Amniotic epithelial cell (primary cell): ENCODE results near the gene OR6B3.

Experiments used
- DNase-seq: peaks from one replicate; pipeline ENCODE4 v3.0.0-alpha.2; 2010; ENCODE audit warnings: low read depth

OR6B3 gene

DNA sequence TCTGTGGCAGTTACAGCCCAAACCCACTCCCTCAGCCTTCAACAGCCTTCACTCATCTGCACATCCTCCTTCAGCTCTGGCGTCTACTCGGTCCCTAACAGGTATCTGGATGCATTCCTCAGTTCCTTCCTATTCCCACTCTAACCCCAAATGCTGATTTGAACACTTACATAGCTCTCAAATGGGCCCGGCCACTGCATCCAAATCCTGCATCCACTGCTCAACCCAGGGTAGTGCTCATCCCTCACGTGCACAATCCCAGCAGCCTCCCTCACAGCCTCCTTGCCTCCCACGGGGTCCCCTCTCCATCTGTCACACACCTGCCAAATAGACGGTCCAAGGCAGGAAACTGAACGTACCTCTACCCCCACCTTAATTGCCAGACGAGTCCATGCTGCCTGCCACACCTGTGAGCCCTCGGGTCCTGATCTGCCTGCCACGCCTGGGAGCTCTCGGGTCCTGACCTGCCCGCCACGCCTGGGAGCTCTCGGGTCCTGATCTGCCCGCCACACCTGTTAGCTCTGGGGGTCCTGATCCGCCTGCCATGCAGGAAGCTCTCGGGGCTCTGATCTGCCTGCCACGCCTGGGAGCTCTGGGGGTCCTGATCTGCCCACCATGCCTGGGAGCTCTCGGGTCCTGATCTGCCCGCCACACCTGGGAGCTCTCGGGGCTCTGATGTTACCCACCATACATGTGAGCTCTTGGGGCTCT lies 9.9 kb downstream of the OR6B3 start:
- DNase-seq, result no peak

DNA sequence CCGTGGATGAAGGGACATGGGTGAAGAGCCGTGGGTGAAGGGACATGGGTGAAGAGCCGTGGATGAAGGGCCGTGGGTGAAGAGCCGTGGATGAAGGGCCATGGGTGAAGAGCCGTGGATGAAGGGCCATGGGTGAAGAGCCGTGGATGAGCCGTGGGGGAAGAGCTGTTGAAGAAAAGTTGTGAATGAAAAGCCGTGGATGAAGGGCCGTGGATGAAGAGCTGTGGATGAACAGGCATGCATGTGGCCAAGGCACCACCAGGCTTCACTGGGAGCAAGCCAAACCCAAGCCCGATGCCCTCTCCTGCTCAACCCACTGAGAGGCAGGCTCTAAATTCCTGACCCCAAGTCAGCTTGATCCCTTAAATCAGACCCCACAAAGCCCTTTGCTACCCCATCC lies 10.6 kb downstream of the OR6B3 start:
- no peak for DNase-seq

DNA sequence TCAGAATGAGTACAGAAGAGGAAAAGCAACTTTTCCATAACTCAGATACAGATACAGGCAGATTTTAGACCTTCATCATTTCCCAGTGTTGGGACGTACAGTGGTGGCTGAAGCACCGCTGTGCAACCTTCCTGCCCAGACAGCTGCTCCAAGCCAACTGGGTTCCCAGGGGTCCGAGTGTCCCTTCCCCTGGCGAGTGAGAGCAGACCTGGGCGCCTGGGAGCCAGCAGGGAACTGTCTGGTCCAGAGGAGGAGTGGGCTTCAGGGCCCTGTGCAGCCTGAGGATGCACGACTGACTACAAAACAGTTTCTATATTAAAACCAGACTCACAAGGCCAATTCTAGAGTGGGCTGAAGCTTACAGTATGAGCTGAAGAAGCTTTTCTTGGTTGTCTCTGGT lies 12.0 kb downstream of the OR6B3 start:
- DNase-seq, result no peak

DNA sequence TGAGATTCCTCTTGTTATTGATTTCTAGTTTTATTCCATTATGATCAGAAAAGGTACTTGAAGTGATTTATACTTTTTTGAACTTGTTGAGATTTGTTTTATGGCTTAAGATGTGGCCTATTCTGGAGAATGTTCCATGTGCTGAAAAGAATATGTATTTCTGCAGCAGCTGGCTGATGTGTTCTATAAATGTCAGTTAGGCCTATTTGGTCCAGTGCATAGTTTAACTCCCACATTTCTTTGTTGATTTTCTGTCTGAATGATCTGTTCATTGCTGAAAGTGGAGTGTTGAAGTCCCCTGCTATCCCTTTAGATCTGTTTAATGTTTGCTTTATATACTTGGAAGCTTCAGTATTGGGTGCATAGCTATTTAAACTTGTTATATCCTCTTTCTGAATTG lies 16.0 kb downstream of the OR6B3 start:
- no peak for DNase-seq

DNA sequence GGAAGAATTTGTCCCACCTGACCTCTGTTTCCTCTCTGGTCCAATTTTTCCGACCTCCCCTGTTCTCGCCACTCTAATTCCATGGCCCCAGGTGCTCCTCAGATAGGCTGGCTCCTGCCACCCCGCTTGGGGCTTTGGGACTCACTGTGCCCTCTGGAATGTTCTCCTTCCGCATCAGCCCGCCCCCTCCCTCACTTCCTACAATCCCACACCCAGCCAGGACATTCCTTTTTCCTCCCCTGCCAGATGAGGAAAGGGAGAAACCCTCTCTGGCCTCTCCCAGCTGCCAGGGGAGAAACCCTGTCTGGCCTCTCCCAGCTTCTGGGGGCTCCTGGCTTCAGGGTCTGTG lies 20.0 kb downstream of the OR6B3 start:
- DNase-seq, result no peak

DNA sequence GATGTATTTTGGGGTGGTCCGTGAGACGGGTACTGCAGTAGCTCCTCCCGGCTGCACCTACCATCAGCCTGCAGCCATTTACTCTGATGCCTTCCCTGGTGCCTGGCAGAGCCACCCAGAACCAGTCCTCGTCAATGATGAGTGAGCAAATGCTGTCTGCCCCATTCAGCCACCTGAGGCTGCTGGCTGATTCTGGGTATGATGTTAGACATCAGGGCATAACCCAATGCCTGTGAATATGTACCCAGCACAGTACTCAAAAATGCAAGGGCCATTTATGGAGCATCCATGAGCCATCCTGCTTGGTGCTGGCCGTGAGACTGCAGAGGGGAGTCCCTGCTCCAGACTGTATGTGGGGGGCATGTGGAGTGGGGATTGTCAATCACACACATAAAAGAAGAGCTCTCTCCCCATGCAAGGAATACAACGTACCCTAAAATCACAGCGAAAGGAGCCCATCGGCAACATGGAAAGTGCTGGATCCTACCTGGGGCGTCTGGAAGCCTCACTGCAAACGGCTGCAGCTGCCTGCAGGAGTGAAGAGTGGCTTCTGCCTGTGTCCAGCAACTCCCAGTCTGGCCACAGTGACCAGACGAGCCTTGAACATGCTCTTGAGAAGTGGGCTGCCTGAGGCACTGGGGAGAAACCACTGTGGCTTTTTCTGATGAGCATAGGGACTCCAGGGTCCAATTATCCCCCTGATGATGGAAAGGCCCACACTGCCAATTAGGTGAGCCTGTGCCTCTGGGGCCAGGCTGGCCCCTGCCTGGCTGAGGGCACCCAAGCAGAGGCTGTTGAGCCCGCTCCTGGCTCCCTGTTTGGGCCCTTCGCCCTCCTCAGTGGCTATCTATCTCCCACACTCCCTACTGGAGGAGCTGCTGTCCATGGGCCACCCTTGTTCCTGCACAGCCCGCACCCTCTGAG lies 20.7 kb downstream of the OR6B3 start:
- no peak for DNase-seq

DNA sequence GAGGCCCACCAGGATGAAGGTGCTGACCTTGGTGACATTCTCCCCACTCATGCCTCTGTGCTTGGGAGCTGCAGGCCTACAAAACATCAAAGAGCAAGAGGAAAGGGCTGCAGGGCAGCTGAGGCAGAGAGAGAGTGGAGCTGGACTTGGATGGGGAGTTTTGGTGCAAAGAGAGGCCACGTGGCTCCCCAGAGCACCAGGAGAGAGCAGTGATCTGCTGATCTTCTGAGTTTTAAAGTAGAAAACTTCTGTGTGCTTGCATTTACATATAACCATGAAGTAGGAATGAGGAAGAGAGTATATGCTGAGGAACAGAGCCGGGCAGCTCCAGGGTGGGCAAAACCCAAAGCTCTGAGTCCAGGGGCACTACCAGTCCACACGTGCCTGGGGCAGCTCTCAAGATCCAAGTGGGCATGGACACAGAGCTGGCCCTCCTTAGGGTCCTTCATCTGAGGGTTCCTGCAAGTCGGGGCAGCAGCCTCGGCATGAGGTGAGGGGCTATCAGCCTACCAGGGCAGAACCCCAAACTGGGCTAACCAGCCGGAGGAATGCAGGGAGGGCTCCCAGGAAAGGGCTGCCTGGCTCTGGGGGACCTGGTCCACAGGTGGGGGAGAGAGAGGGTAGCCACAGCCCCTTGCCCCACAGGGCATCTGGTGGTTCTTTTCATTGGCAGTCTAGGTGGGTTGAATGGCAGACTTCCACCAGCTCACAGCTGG lies 22.8 kb downstream of the OR6B3 start, which contains the start of gene OR6B2:
Gene OR6B2, minus strand, starts transcription at position 51 of the 716 bp plus-strand sequence. Its CDS starts 0 bp downstream, at position 51.
- DNase-seq, result no peak

DNA sequence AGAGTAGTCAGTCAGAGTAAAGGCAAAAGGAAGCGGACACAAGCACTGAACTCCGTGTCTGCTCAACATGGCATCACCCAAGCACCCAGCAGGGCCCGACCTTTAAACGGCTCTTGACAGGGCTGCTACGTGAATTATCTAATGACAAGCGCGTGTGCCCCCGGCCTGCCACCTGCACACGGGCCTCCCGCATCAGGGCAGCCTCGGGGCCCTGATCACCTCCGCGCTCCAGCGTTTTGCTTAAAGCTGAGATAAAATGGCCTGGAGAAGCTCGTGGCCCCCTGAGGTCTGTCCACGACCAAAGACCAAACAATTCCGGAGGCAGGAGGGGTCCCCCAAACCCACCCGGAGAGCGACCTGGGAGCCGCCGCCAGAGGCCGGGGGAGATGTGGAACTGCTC lies 28.6 kb downstream of the OR6B3 start:
- DNase-seq, result no peak

DNA sequence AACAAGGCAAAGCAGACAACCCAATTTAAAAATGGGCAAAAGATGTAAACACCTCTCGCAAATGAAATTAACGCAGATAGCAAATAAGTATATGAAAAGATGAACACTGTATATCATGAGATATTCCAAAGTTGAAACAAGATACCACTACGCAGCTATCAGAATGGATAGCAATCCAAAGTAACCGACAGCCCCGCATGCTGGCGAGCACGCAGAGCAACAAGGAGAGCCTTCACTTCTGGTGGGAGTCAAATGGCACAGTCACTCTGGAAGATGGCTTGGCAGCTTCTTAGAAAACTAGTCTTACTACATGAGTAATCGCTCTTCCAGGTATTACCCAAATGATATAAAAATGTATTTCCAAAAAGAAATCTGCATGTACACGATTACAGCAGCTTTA lies 29.5 kb downstream of the OR6B3 start:
- no peak for DNase-seq

DNA sequence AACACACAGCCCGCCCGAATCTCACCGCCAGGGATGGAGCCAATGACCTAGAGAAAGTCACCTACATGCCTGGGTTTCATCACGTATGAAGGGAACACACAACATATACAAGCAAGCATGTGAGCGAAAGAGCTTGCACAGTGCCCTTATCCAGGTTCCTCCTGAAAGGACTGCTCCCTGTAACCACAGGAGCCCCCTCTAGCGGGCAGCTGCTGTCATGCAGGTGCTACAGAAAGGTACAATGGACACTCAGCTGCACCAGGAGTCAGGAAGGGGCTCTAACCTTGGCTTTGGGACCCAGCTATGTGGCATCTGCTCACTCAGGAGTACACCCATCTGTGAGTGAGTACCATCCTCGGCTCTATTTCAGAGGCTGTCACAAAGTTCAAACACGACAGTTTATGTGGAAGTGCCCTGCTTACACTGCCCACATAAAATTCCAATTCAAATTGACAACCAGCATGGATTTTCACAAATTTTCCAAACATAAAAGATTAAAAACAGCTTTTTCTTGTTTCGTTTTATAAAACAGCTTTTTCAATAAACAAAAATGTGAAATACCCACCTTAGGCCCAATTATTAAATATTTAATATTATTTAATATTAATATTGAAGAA lies 31.7 kb downstream of the OR6B3 start:
- DNase-seq, result peak; percentile 47

DNA sequence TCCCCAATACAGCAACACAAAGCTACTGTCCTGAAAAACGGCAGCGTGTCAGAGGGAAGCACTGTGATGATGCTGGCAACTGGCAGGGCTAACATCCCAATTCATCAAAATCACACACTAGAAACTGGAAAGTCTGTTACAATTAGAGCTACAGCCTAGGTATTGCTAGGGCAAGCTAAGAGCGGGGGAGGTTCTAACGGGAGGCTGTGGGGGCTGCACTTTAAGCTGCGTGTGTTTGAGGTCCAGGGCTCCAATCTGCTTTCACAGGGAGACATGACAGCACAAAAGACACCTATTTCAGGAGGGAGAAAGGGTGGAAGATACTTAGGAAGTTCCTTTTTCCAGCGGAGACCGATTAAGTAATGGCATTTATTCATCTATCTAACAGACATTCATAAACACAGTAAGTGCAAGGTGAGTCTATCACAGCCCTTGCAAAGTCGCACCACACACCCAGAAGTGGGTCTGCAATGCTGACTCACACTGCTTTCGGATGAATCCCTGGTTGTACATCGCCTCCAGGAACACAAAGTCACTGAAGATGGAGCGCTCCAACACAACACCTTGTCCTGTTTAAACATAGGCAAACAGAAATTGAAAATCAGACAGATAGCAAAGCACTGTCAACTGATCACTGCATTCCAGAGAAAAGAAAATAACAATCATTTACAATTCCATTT lies 35.1 kb downstream of the OR6B3 start:
- DNase-seq, result no peak

DNA sequence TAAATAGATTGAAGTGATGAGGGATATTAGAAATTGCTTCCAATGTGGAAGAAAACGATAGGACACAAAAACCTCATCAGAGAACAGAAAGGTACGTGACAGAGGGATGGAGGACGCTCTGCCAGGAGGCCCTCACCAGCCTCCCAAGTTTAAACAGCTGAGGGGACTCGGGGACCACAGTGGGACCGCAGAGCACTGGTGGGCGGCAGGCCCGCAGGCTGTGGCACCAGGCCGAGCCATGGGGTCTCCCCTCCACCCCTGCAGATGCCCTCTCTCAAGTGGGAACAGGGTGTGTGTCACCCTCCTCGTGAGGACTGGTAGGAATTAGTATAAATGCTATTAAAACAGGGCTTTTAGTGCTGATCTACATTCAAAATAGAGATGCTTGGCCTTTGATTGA lies 39.0 kb downstream of the OR6B3 start:
- no peak for DNase-seq

DNA sequence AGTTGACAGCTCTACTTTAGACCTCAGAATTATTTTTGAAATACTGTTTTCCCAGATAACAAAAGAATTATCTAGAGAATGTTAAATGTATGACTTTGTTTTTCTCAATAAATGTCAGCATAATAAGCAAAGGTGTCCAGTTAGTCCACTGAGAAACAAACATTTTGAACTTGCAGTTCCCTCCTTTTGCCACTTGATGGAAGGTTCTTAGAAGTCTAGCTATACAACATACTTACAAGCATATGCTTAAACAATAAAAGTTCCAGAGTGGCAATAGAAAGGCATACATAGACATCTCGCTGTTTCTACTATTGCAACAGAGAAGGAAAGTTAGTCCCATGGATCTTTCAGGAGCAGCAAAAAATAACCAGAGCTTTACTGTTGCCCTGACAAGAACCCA lies 40.0 kb downstream of the OR6B3 start:
- peak; percentile 32 for DNase-seq

DNA sequence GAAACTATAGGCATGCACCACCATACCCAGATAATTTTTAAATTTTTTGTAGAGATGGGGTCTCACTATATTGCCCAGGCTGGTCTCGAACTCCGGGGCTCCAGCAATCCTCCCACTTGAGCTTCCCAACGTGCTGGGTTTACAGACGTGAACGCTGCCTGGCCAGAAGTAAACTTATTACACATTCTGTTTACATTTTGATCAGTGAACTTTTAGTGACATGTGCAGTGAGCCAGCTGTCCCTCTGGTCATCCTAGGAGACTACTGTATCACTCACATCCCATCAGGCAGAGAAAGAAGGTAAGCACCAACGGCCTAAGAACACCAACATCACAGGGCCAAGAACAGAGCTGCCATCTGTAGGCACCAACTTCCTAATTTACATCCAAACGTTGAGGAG lies 50.3 kb downstream of the OR6B3 start:
- no peak for DNase-seq

DNA sequence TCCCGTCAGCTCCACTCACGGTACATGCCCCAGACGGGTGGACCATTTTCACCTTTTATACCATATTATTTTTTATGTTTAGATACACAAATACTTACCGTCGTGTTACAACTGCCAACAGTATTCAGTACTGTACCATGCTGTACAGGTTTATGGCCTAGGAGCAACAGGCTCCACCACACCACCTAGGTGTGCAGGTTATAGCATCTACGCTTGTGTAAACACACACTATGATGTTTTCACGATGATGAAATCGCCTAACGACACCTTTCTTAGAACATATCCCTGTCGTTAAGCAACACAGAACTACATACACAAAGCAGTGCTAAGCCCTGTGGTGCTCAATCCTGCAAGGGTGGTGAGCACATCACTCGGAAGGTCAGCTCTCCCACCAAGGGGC lies 52.6 kb downstream of the OR6B3 start:
- no peak for DNase-seq

DNA sequence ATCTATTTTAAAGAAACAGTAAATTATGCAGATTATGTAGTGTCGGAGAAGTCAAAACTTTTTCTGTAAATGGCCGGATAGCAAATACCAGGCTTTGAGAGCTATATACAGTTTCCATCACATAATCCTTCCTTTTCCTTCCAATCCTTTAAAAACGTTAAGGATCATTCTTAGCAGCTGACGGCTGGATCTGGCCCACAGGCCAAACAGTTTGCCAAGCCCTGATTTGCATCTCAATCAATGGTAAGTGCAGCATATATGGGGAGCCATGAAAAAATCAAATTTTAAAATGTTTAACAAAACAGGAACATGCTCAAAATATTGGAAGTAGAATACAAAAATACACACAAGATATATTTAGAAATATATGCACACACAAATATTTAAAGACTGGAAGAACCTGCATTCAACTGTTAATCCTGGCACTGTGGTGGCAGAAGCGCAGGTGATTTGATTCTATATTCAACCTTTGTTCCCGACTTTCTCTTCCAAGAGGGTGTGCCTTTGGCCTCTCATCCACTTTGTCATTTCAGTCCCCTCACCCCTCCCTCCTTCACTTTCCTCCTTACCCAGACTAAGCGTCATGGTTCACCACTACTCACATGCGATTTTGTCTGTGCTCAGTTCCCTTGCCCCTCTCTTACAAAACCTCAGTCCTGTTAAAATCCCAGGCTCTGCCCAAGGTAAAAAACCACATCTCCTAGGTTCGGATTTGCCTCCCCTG lies 55.5 kb downstream of the OR6B3 start:
- no peak for DNase-seq
